ENCODE measurements around the gene KNCN.

The KNCN gene

DNA sequence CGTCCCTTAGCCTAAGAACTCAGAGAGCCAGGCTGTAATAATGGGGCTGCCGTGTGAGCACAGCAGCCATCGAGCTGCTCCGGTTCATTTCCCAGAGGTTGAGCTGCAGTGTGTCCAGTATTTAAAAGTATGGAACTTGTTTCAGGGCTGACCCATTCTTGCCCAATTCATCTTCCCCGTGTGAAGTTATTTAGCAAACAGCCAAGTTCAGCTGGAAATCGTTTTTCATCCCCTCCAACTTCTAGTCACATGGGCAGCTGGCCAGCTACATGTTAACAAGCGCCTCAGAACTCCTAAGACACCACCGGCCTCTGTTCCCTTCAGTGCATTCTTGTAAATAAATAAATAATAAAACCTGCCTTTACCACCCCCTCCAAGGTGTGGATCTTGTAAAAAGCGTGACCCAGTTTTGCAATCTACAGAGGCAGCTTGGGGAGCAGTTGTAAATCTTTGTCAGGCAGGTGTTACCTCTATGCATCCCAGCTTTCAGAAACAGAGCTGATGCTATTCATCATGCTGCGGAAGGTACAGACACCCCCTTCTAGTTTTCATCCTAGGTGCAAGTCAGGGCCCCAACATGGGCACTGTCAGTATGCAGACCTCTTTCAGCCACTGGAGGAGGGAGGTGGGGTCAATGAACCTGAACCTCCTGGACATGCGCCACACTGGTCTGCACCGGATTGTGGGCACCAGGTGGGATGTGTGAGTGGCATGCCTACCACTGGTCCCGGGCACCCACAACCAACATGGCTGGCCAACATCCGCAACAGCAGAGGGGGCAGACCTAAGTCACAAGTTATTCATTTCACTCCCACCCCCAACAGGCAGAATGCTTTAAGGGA, 18.7 kb upstream of the KNCN start:
- no peak overlapping the region for H3K4me3 ChIP-seq (ENCODE audit: low read depth, low read length)
- TF ChIP-seq, protein P1, sequence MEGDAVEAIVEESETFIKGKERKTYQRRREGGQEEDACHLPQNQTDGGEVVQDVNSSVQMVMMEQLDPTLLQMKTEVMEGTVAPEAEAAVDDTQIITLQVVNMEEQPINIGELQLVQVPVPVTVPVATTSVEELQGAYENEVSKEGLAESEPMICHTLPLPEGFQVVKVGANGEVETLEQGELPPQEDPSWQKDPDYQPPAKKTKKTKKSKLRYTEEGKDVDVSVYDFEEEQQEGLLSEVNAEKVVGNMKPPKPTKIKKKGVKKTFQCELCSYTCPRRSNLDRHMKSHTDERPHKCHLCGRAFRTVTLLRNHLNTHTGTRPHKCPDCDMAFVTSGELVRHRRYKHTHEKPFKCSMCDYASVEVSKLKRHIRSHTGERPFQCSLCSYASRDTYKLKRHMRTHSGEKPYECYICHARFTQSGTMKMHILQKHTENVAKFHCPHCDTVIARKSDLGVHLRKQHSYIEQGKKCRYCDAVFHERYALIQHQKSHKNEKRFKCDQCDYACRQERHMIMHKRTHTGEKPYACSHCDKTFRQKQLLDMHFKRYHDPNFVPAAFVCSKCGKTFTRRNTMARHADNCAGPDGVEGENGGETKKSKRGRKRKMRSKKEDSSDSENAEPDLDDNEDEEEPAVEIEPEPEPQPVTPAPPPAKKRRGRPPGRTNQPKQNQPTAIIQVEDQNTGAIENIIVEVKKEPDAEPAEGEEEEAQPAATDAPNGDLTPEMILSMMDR (IDR thresholded peaks at IDR 0.05; ENCODE audit: borderline replicate concordance, insufficient read depth, low read depth, low read length), result no peak

DNA sequence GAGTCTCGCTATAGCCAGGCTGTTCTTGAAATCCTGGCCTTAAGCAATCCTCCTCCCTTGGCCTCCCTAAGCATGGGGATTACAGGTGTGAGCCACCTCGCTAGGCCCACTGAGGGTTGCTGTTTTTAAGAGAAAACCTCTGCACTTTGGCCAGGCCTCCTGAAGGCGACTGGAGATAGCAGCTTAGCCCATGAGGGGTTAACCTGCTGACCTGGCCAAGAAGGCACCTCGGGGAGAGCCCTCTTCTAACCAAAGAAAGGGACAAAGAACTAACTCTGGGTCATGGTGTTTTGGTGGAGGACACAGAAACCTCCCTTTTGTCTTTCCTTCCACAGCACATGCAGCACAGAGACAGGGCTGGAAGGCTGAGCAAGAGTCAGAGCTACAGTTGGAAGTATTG, 17.7 kb upstream of the KNCN start:
- TF ChIP-seq, protein P1 (IDR thresholded peaks at IDR 0.05; ENCODE audit: borderline replicate concordance, insufficient read depth, low read depth, low read length), result no peak
- H3K4me3 ChIP-seq (ENCODE audit: low read depth, low read length), result no peak overlapping the region

DNA sequence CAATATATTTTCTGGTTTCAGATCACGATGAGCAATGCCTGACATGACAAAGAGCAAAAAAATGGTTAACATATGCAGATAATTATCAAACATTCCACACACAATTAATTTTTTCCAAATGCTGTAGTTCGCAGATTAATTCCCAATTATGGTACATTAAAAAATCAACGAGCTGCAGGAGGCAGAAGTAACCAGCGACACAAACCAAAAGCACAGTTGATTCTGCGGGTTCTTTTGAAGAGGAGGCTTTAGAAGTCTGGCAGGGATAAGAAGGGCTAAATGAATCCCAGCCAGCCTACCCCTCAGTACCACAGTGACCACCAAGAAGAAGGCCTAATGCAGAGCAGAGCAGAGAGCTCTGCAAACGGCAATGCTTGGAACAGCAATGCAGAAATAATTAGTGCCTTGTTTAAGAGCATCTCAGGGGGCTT, 17.0 kb upstream of the KNCN start:
- H3K4me3 ChIP-seq (ENCODE audit: low read depth, low read length), result no peak overlapping the region
- TF ChIP-seq, protein P1 (IDR thresholded peaks at IDR 0.05; ENCODE audit: borderline replicate concordance, insufficient read depth, low read depth, low read length), result no peak

DNA sequence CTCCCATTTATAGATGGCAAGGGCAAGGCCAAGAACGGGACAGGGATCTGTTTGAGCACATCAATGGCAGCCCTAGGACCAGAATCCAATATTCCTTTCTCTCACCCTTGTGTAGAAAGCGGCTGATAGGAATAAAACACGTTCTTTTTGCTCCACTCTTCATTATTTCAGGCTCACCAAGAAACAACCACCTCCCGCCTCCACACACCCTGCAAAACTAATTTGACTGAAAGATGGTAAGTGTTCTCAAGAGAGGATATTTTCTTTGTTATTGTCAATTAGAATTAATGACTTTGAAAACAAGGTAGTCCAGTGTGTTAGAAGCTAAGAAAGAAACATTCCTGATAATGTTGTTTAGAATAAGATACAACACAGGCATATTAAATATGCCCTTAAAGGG, 11.9 kb upstream of the KNCN start:
- TF ChIP-seq, protein P1 (IDR thresholded peaks at IDR 0.05; ENCODE audit: borderline replicate concordance, insufficient read depth, low read depth, low read length), result no peak

DNA sequence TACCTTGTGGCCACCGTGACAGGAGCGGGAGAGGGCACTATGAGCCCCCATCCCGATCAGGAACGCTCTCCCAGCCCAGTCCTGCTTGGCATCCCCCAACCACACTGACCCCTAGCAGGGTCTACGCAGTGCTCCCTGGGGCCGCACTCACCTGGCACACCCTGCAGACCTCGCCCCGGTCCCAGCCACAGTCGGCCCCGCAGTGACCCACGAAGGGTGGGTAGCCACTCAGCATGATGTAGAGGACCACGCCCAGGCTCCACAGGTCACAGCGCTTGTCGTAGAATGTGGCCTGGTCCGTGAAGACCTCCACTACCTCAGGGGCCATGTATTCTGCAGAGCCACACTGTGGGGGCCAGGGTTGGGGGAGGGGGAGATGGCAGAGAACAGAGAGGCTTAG, 11.1 kb upstream of the KNCN start:
- TF ChIP-seq, protein P1 (IDR thresholded peaks at IDR 0.05; ENCODE audit: borderline replicate concordance, insufficient read depth, low read depth, low read length), result no peak
- H3K4me3 ChIP-seq (ENCODE audit: low read depth, low read length), result no peak overlapping the region

More for the DNA sequence above, 11.9 kb upstream of the KNCN start:
- H3K4me3 ChIP-seq (ENCODE audit: low read depth, low read length), result no peak overlapping the region

DNA sequence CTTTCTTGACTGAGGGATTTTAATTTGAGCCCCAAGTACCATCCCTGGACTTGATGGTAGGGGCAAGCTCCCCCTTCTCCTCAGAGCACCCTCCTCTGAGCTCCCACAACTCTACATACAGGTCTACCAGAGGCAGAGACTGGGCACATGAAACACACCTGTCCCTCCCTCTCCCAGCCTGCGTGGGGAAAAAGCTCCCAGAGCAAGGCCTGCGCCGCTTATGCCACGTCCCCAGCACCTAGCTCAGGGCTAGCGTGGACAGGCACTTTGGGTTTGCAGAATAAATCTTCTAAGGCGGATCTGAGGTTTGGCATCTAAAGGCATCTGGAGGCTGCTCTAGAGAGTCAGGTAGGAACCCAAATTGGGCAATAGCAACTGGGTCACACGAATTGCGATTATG, 7.5 kb upstream of the KNCN start:
- no peak overlapping the region for H3K4me3 ChIP-seq (ENCODE audit: low read depth, low read length)
- TF ChIP-seq, protein P1 (IDR thresholded peaks at IDR 0.05; ENCODE audit: borderline replicate concordance, insufficient read depth, low read depth, low read length), result no peak

Data from GM12875 (cell line).